K562 (cell line): ENCODE measurements around the gene LRRC4B. TPM values are rescaled to one million over a fixed set of nuclear protein-coding genes. Genes with fewer than 3 reads are reported as not detected.

Source experiments
- ATAC-seq: fragments of 200-7000 bp; cut with Tn5 transposase; 3 replicates; pipeline ENCODE4 v1.9.1; 2020; ENCODE audit warnings: moderate library complexity
- BruUV-seq: library from RNA; stranded (reverse); fragments of 400-500 nt; replicated peaks from 2 replicates; lab custom pipeline; 2021; lab: Mats Ljungman, UMichigan
- CTCF ChIA-PET: fragments of 300-600 bp; formaldehyde crosslinking; extraction: SDS; loops from one replicate; lab custom pipeline; 2021; ENCODE audit warnings: low intra/inter-chr PET ratio; lab: Yijun Ruan, JAX
- POLR2A ChIA-PET: fragments of 300-600, 350-650 bp; sonication (Branson Sonifier 250); formaldehyde crosslinking; extraction: SDS; loops from one replicate; lab custom pipeline; 2021; ENCODE audit warnings: antibody characterized with exemption, inconsistent platforms; lab: Yijun Ruan, JAX
- DNase-seq, 4 experiments: peaks; one replicate each; pipeline versions ENCODE4 v3.0.0 to v3.0.0-alpha.2; 2011 to 2018; ENCODE audit warnings: low spot score in 3 of 4, mixed read lengths in 3 of 4; ENCODE audit errors: extremely low read depth in 1 of 4
- FAIRE-seq: peaks from 2 replicates; lab custom pipeline; 2011; peaks lifted over from hg19 to GRCh38; lab: Jason Lieb, UNC
- H2AFZ ChIP-seq: 2 replicates; pipeline ENCODE4 v1.6.0; 2011; ENCODE audit warnings: low read depth, low read length, control low read depth, inconsistent platforms
- H3K27ac ChIP-seq: fragments of 200-600 bp; 3 replicates; pipeline ENCODE4 v1.8.0; 2011; ENCODE audit warnings: low read depth, mild to moderate bottlenecking, control low read depth, inconsistent platforms, low read length, moderate library complexity, mixed read lengths; ENCODE audit errors: extremely low read depth
- H3K27me3 ChIP-seq, 2 experiments: fragments of 300-600 bp in 1 of 2; 2 replicates in 1 of 2; 3 replicates in 1 of 2; pipeline versions ENCODE4 v1.6.0 to v1.8.0; 2011; ENCODE audit warnings: inconsistent platforms in 2 of 2, low read length in 2 of 2, mild to moderate bottlenecking in 1 of 2, mixed read lengths in 1 of 2, moderate library complexity in 1 of 2; ENCODE audit not compliant: control insufficient read depth in 2 of 2, insufficient read depth in 2 of 2
- H3K36me3 ChIP-seq: fragments of 300-600 bp; 3 replicates; pipeline ENCODE4 v1.8.0; 2011; ENCODE audit warnings: mild to moderate bottlenecking, low read length, inconsistent platforms; ENCODE audit not compliant: control insufficient read depth, insufficient read depth
- H3K4me1 ChIP-seq, 2 experiments: fragments of 200-600 bp in 1 of 2; replicated peaks in 1 of 2; 2 replicates in 1 of 2; 3 replicates in 1 of 2; pipeline versions ENCODE4 v1.5.1 to v1.8.0; 2011; ENCODE audit warnings: inconsistent platforms in 2 of 2, low read length in 2 of 2, mild to moderate bottlenecking in 1 of 2, mixed read lengths in 1 of 2, moderate library complexity in 1 of 2; ENCODE audit not compliant: control insufficient read depth in 2 of 2, insufficient read depth in 2 of 2
- H3K4me2 ChIP-seq: 2 replicates; pipeline ENCODE4 v1.6.1; 2011; ENCODE audit warnings: low read length, control low read depth, inconsistent platforms, mixed read lengths; ENCODE audit not compliant: insufficient read depth
- H3K4me3 ChIP-seq: fragments of 200-600 bp; sonication (generic), shearing (Covaris generic); 2 replicates; pipeline ENCODE4 v1.5.1; 2016; ENCODE audit warnings: control low read depth, inconsistent platforms
- H3K79me2 ChIP-seq: fragments of 200-600 bp; 3 replicates; pipeline ENCODE4 v1.8.0; 2011; ENCODE audit warnings: low read length, inconsistent platforms; ENCODE audit not compliant: control insufficient read depth, insufficient read depth
- H3K9ac ChIP-seq, 2 experiments: 2 replicates each; pipeline versions ENCODE4 v1.6.0 to v1.6.1; 2011; ENCODE audit warnings: low read depth in 2 of 2, low read length in 2 of 2, control low read depth in 1 of 2, inconsistent platforms in 1 of 2, mild to moderate bottlenecking in 1 of 2, mixed read lengths in 1 of 2; ENCODE audit not compliant: insufficient read depth in 1 of 2
- H3K9me1 ChIP-seq: one replicate; pipeline ENCODE4 v1.6.0; 2011; ENCODE audit warnings: inconsistent platforms, mild to moderate bottlenecking, low read length, moderate library complexity; ENCODE audit not compliant: control insufficient read depth, insufficient read depth
- H3K9me3 ChIP-seq: replicated peaks from 2 replicates; pipeline ENCODE4 v1.5.1; 2011; ENCODE audit warnings: low read depth, low read length, inconsistent platforms; ENCODE audit not compliant: control insufficient read depth, insufficient read depth
- H4K20me1 ChIP-seq: replicated peaks from 2 replicates; pipeline ENCODE4 v1.6.1; 2011; ENCODE audit warnings: low read length, inconsistent platforms, mixed read lengths; ENCODE audit not compliant: control insufficient read depth, insufficient read depth
- CCAR2 ChIP-seq: fragments of 200-400 bp; formaldehyde crosslinking; IDR thresholded peaks from 2 replicates; pipeline ENCODE4 v1.6.1; 2017; ENCODE audit warnings: mild to moderate bottlenecking, low read depth, low read length
- GTF2F1 ChIP-seq: IDR thresholded peaks from 2 replicates; pipeline ENCODE4 v1.6.1; 2011; ENCODE audit warnings: low read depth, low read length, improper control_type of control experiment
- KHSRP ChIP-seq: fragments of 450-650 bp; IDR thresholded peaks from 2 replicates; pipeline ENCODE4 v1.6.1; 2017
- MAFK ChIP-seq: IDR thresholded peaks from 2 replicates; pipeline ENCODE4 v1.6.1; 2011; ENCODE audit warnings: low read length, improper control_type of control experiment
- NFYB ChIP-seq: IDR thresholded peaks from 2 replicates; pipeline ENCODE4 v1.6.1; 2011; ENCODE audit warnings: mild to moderate bottlenecking, moderate library complexity; ENCODE audit not compliant: insufficient read length; ENCODE audit errors: extremely low read depth
- TAF9B ChIP-seq: fragments of 450-650 bp; IDR thresholded peaks from 2 replicates; pipeline ENCODE4 v1.6.1; 2018; ENCODE audit warnings: mild to moderate bottlenecking; ENCODE audit not compliant: partially characterized antibody
- TEAD2 ChIP-seq: fragments of 450-650 bp; IDR thresholded peaks from 2 replicates; pipeline ENCODE4 v1.6.1; 2016; ENCODE audit warnings: missing genetic modification characterization, control low read depth, missing compliant biosample characterization
- YBX1 ChIP-seq: fragments of 450-650 bp; IDR thresholded peaks from 2 replicates; pipeline ENCODE4 v1.7.1; 2016; ENCODE audit warnings: mild to moderate bottlenecking
- WGBS: fragments of 100-300 bp; shearing (Covaris generic); methylation state at CpG from one replicate; pipeline ENCODE4 v1.1.6; 2016; ENCODE audit warnings: low coverage, mixed read lengths; ENCODE audit not compliant: insufficient coverage; ENCODE audit errors: missing lambda C conversion rate; 5-methylcytosine and 5-hydroxymethylcytosine counted together
- in situ Hi-C: fragments of 300-500 bp; cut with MboI; formaldehyde crosslinking; loops from 4 replicates; pipeline ENCODE4 v1.15.0; 2018; ENCODE audit warnings: inconsistent platforms, mixed read lengths
- intact Hi-C: fragments of 100-400 bp; cut with micrococcal nuclease; formaldehyde crosslinking; loops from 2 replicates; pipeline ENCODE4 v1.14.2; 2022
- polyA plus RNA-seq, 8 experiments: library from polyadenylated mRNA; depleted of rRNA in 4 of 8; stranded (reverse) in 5 of 8; unstranded in 3 of 8; fragments of >200 nt; fragmentation: Nextera tagmentation in 2 of 8; fragmentation: Illumina TruSeq in 1 of 8; extraction: Ambion mirVana in 2 of 8; extraction: Trizol in 1 of 8; gene quantifications; 2 replicates each; pipeline versions ENCODE4 v1.2.1 to v1.2.3, GENCODE V29; 2011 to 2014; ENCODE audit warnings: inconsistent platforms in 1 of 8, missing spikeins in 1 of 8
- total RNA-seq, 7 experiments: library from RNA; depleted of rRNA in 6 of 7; stranded (reverse); fragments of >200 nt in 6 of 7; fragmentation: Illumina TruSeq in 2 of 7; extraction: Trizol in 2 of 7; gene quantifications; 2 replicates each; pipeline versions ENCODE4 v1.2.1 to v1.2.3, GENCODE V29; 2011 to 2021; ENCODE audit warnings: low replicate concordance in 1 of 7
- TF ChIP-seq, protein P1 (sequence below): fragments of 250-450 bp; sonication (Bioruptor Pico); IDR thresholded peaks from 2 replicates; pipeline ENCODE4 v1.4.0; 2020; ENCODE audit warnings: mild to moderate bottlenecking, moderate library complexity

LRRC4B gene
- total and polyA plus RNA-seq, 9 of the 15 experiments (the other 6 are each of a cell fraction or from before 2014, with no cell fraction given), result 0.18 to 9.6 (median 2.9) TPM; not detected in 2

GRCh38 chr19:50482916-50483315 lies 85.3 kb downstream of the LRRC4B start (continued):
- TF ChIP-seq NFYB (no peak), MAFK (no peak), GTF2F1 (no peak), TAF9B (no peak), YBX1 (no peak), TEAD2 (tag) (no peak), KHSRP (no peak)
- TF ChIP-seq, protein P1, sequence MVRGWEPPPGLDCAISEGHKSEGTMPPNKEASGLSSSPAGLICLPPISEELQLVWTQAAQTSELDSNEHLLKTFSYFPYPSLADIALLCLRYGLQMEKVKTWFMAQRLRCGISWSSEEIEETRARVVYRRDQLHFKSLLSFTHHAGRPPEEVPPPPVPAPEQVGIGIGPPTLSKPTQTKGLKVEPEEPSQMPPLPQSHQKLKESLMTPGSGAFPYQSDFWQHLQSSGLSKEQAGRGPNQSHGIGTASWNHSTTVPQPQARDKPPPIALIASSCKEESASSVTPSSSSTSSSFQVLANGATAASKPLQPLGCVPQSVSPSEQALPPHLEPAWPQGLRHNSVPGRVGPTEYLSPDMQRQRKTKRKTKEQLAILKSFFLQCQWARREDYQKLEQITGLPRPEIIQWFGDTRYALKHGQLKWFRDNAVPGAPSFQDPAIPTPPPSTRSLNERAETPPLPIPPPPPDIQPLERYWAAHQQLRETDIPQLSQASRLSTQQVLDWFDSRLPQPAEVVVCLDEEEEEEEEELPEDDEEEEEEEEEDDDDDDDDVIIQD (CRISPR knock-in tag), result no peak

- H3K4me1 ChIP-seq, result peaks cover 3 to 37% of the 10 kb centered on the region in 2 experiments; a peak in 4 of 5 replicates
- H3K79me2 ChIP-seq, result peaks cover 19% of the 10 kb centered on the region
- no peaks in the 10 kb centered on the region for H3K9me1 ChIP-seq
- H3K4me2 ChIP-seq, result no peak overlapping the region
- CTCF ChIA-PET, result no interaction called here
- no peak for FAIRE-seq
- H3K4me3 ChIP-seq, result no peak overlapping the region
- no peak overlapping the region for H3K27ac ChIP-seq
- H3K9me3 ChIP-seq, result peaks cover 9% of the 10 kb centered on the region
- no peak overlapping the region for H3K9ac ChIP-seq
- DNase-seq, result no peak
- BruUV-seq, result no TSS peak
- no peak overlapping the region for H2AFZ ChIP-seq
- ATAC-seq, result no peak
- in situ Hi-C loops, result no loop called here
- H4K20me1 ChIP-seq, result peaks cover 7% of the 10 kb centered on the region; the same call in 1 of the 2 replicates
- intact Hi-C loops, result no loop called here
- no peaks in the 10 kb centered on the region; a peak in 1 of 5 replicates for H3K27me3 ChIP-seq
- POLR2A ChIA-PET, result no interaction called here
- 64% methylated on average over 12 of the region's 16 CpGs for WGBS
- peaks cover 53% of the 10 kb centered on the region; the same call in 2 of the 3 replicates for H3K36me3 ChIP-seq
- TF ChIP-seq CCAR2, result no peak
Observed at GRCh38 chr19:50482271-50482855, 85.9 kb downstream of the LRRC4B start.
